Gastroesophageal sphincter (tissue), 4 donors: ENCODE measurements around the gene RFLNA. TPM values are rescaled to one million over a fixed set of nuclear protein-coding genes. Genes with fewer than 3 reads are reported as not detected.

ENCODE experiments used
- ATAC-seq: fragments of 150-250 bp; one replicate; pipeline ENCODE4 v1.9.1; 2016; ENCODE audit warnings: mild to moderate bottlenecking, moderate library complexity
- H3K27ac ChIP-seq, 4 donors: fragments of 200-600 bp; sonication (generic) in 3 of 4; 1 replicate in 3 of 4; 2 replicates in 1 of 4; pipeline ENCODE4 v1.5.1; 2016 to 2019
- H3K27me3 ChIP-seq: fragments of 200-600 bp; sonication (generic); one replicate; pipeline ENCODE4 v1.5.1; 2019
- H3K36me3 ChIP-seq, 2 donors: fragments of 200-600 bp; sonication (generic); one replicate each; pipeline ENCODE4 v1.5.1; 2019; ENCODE audit warnings: control low read depth in 1 of 2
- H3K4me1 ChIP-seq, 3 donors: fragments of 200-600 bp; sonication (generic); 1 replicate in 2 of 3; 2 replicates in 1 of 3; pipeline ENCODE4 v1.5.1; 2016 to 2019; ENCODE audit warnings: control low read depth in 2 of 3
- H3K4me3 ChIP-seq, 2 donors: fragments of 200-600 bp; sonication (generic); one replicate each; pipeline ENCODE4 v1.5.1; 2019; ENCODE audit warnings: mild to moderate bottlenecking in 1 of 2, moderate library complexity in 1 of 2
- H3K9me3 ChIP-seq, 3 donors: fragments of 200-600 bp; sonication (generic); one replicate each; pipeline ENCODE4 v1.5.1; 2017 to 2019; ENCODE audit warnings: control low read depth in 2 of 3
- EP300 ChIP-seq: sonication (generic); formaldehyde crosslinking; IDR thresholded peaks from one replicate; pipeline ENCODE4 v1.6.1; 2017; ENCODE audit warnings: antibody characterized with exemption, mild to moderate bottlenecking
- POLR2A ChIP-seq, 2 donors: fragments of 450-650 bp; IDR thresholded peaks; one replicate each; pipeline ENCODE4 v1.6.1; 2017; ENCODE audit warnings: antibody characterized with exemption in 2 of 2, mild to moderate bottlenecking in 2 of 2, moderate library complexity in 1 of 2
- POLR2AphosphoS5 ChIP-seq: sonication (generic); formaldehyde crosslinking; IDR thresholded peaks from one replicate; pipeline ENCODE4 v1.6.1; 2017; ENCODE audit warnings: antibody characterized with exemption
- WGBS, 2 donors: methylation state at CpG; one replicate each; pipeline ENCODE4 v1.1.5; 2018; ENCODE audit warnings: low coverage in 1 of 2; 5-methylcytosine and 5-hydroxymethylcytosine counted together
- total RNA-seq, 4 donors: library from RNA; depleted of rRNA; stranded (reverse); fragments of >200 nt; gene quantifications; one replicate each; pipeline ENCODE4 v1.1.0, GENCODE V29; 2016
- TF ChIP-seq, protein P1 (sequence below), 4 experiments: fragments of 200-600 bp in 2 of 4; fragments of 450-650 bp in 2 of 4; sonication (generic) in 1 of 4; IDR thresholded peaks; one replicate each; pipeline ENCODE4 v1.5.1; 2017 to 2019; ENCODE audit warnings: antibody characterized with exemption in 4 of 4, mild to moderate bottlenecking in 2 of 4, moderate library complexity in 2 of 4

Gene RFLNA
- total RNA-seq, 4 donors from 2014 or later = 0.39 to 1.2 (median 0.54) TPM; not detected in 1

DNA sequence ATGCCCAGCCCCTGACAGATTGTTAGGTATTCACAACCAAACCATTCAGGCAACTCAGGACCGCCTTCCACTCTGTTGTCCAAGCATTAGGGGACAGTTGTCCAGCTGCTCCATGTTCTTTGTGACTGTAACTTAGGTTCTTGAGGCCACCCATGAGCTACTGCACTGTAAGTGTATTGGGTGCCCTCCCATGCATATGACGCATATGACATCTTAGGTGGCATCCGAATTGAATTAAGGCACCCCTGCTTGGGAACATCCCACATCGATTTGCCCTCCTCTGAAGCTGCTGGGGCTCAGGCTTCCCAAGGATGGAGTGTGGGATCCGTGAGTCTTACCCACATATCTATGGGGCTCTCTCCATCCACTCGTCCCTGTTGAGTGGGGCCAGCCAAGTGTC lies 17.7 kb downstream of the RFLNA start:
- H3K4me1 ChIP-seq = no peaks in the 10 kb centered on the region
- ATAC-seq = no peak
- TF ChIP-seq, protein P1, sequence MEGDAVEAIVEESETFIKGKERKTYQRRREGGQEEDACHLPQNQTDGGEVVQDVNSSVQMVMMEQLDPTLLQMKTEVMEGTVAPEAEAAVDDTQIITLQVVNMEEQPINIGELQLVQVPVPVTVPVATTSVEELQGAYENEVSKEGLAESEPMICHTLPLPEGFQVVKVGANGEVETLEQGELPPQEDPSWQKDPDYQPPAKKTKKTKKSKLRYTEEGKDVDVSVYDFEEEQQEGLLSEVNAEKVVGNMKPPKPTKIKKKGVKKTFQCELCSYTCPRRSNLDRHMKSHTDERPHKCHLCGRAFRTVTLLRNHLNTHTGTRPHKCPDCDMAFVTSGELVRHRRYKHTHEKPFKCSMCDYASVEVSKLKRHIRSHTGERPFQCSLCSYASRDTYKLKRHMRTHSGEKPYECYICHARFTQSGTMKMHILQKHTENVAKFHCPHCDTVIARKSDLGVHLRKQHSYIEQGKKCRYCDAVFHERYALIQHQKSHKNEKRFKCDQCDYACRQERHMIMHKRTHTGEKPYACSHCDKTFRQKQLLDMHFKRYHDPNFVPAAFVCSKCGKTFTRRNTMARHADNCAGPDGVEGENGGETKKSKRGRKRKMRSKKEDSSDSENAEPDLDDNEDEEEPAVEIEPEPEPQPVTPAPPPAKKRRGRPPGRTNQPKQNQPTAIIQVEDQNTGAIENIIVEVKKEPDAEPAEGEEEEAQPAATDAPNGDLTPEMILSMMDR (IDR thresholded peaks at IDR 0.05) = no peak
- TF ChIP-seq POLR2AphosphoS5 = no peak
- TF ChIP-seq POLR2A (IDR thresholded peaks at IDR 0.05) = no peak
- no peak for TF ChIP-seq EP300
- no peaks in the 10 kb centered on the region for H3K27me3 ChIP-seq
- H3K9me3 ChIP-seq = no peaks in the 10 kb centered on the region
- no peak overlapping the region for H3K27ac ChIP-seq
- 100% methylated on average over 1 of the region's 6 CpGs; no CpG with 5 or more reads in 1 of the 2 donors for WGBS, 2 donors
- no peak overlapping the region for H3K4me3 ChIP-seq
- peaks cover 0 to 5% of the 10 kb centered on the region in 2 donors for H3K36me3 ChIP-seq

DNA sequence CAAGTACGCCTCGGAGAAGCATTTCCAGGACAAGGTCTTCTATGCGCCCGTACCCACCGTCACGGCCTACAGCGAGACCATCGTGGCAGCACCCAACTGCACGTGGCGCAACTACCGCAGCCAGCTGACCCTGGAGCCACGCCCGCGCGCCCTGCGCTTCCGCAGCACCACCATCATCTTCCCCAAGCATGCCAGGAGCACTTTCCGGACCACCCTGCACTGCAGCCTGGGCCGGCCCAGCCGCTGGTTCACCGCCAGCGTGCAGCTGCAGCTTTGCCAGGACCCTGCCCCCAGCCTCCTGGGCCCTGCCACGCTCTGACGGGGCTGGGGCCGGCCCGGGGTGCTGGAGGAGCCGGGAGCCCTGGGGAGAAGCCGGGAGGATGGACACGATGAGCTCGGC lies 19.3 kb downstream of the RFLNA start:
- no peaks in the 10 kb centered on the region for H3K9me3 ChIP-seq
- no peak for ATAC-seq
- WGBS, 2 donors = 98% methylated on average over 9 of the region's 30 CpGs; no CpG with 5 or more reads in 1 of the 2 donors
- no peaks in the 10 kb centered on the region for H3K4me1 ChIP-seq
- no peaks in the 10 kb centered on the region for H3K27me3 ChIP-seq
- H3K27ac ChIP-seq = no peak overlapping the region
- H3K36me3 ChIP-seq = peaks cover 0 to 5% of the 10 kb centered on the region in 2 donors
- TF ChIP-seq EP300 = no peak
- TF ChIP-seq POLR2A (IDR thresholded peaks at IDR 0.05) = no peak
- TF ChIP-seq POLR2AphosphoS5 = no peak
- TF ChIP-seq, protein P1 (IDR thresholded peaks at IDR 0.05) = no peak
- no peak overlapping the region for H3K4me3 ChIP-seq

DNA sequence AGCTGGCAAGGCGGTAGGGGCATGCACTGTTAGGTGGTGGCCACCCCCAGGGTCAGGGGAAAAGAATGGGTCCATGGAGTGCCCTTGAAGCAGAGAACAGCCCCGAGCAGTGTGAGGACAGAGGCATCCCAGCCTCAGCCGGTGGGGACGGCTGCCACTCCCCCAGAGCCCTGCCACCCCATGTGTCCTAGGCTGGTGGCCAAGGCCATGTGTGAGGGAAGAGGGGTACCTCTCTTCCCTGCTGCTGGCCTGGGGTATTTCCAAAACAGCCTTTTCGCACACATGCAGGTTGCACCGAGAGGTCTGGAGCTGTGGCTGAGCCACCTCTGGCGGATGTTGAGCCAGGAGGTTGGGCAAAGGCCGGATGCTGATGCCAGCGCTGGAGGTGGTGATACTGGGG lies 19.9 kb downstream of the RFLNA start:
- H3K9me3 ChIP-seq = no peaks in the 10 kb centered on the region
- no peak for ATAC-seq

DNA sequence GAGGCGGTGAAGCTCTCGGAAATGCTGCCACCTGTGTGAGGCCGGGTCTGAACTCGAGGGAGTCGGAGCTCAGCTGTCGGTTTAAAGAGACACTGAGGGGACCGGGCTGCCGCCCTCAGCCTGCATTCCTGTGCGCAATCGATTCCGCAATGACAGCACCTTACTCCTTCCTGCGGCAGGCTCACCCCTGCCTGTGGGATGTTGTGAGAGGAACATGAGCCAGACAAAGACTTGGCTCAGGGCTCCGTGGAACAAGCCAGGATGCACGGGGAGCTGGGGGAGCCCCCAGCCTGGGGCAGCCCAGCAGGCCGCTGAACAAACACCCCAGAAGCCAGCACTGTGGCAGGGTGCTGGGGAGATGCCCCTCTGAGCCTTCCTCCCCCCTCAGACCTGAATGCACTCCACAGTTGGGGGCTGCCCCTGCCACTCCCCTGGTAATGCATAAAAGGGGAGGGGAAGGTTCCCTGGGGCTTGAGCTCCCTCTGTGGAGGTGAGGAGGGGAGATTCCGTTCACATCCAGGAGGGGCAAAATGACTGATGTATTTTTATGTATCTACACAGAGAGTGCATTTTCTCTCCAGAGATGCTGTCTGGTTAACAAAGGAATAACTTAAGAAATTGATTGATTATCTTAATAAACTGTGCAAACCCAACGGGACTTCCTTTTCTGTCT lies 20.6 kb downstream of the RFLNA start:
- Histone ChIP-seq H3K9me3 (no peaks in the 10 kb centered on the region), H3K36me3 (peaks cover 0 to 5% of the 10 kb centered on the region in 2 donors), H3K27me3 (no peaks in the 10 kb centered on the region), H3K27ac (no peak overlapping the region), H3K4me3 (no peak overlapping the region), H3K4me1 (no peaks in the 10 kb centered on the region)
- WGBS, 2 donors = 80% methylated on average over 1 of the region's 17 CpGs; no CpG with 5 or more reads in 1 of the 2 donors
- TF ChIP-seq EP300 (no peak), POLR2A (IDR thresholded peaks at IDR 0.05) (no peak), POLR2AphosphoS5 (no peak)
- TF ChIP-seq, protein P1 (IDR thresholded peaks at IDR 0.05) = no peak
- ATAC-seq = no peak

More for the DNA sequence above, 19.9 kb downstream of the RFLNA start:
- peaks cover 0 to 5% of the 10 kb centered on the region in 2 donors for H3K36me3 ChIP-seq
- H3K4me3 ChIP-seq = no peak overlapping the region
- no peaks in the 10 kb centered on the region for H3K27me3 ChIP-seq
- no peak overlapping the region for H3K27ac ChIP-seq
- no peaks in the 10 kb centered on the region for H3K4me1 ChIP-seq
- TF ChIP-seq POLR2A (IDR thresholded peaks at IDR 0.05) (no peak), EP300 (no peak), POLR2AphosphoS5 (no peak)
- TF ChIP-seq, protein P1 (IDR thresholded peaks at IDR 0.05) = no peak
- WGBS, 2 donors = 83% methylated on average over 3 of the region's 9 CpGs; no CpG with 5 or more reads in 1 of the 2 donors
